Natural killer cell treated with Interleukin-12 subunit alpha and Interleukin-12 subunit beta and Interleukin-15 and Interleukin-18, amount 100 ng/mL, for 72 hours (primary cell): Measurements from ENCODE around the gene ZNF207. TPM values are rescaled to one million over a fixed set of nuclear protein-coding genes. Genes with fewer than 3 reads are reported as not detected.
A peak's percentile ranks its signal among the peaks of the same experiment; 100 is the strongest.
"Not testable (repeated sequence)": the region's sequence is repeated elsewhere in the genome, so short reads cannot be mapped to it uniquely, and the experiment has no call there.

Experiments
- ATAC-seq, 2 donors: fragments of 150-1000 bp; cut with Tn5 transposase in 1 of 2; sonication (Bioruptor Pico), chemical (Tn5 transposase) in 1 of 2; 2 replicates each; pipeline ENCODE4 v1.10.0; 2021
- DNase-seq: peaks from one replicate; pipeline ENCODE4 v3.0.0; 2022; ENCODE audit warnings: low spot score
- H3K27ac Mint-ChIP-seq, 2 donors: 1 replicate in 1 of 2; 2 replicates in 1 of 2; pipeline ENCODE4 v1.8.0; 2022; ENCODE audit warnings: mixed read lengths in 2 of 2, mild to moderate bottlenecking in 1 of 2, moderate library complexity in 1 of 2
- H3K27me3 Mint-ChIP-seq, 2 donors: 1 replicate in 1 of 2; 2 replicates in 1 of 2; pipeline ENCODE4 v1.8.0; 2022; ENCODE audit warnings: mixed read lengths in 2 of 2
- H3K36me3 Mint-ChIP-seq: one replicate; pipeline ENCODE4 v1.8.0; 2022; ENCODE audit warnings: mixed read lengths
- H3K4me1 Mint-ChIP-seq, 2 donors: 1 replicate in 1 of 2; 2 replicates in 1 of 2; pipeline ENCODE4 v1.8.0; 2022; ENCODE audit warnings: low read depth in 2 of 2, mixed read lengths in 2 of 2, mild to moderate bottlenecking in 1 of 2
- H3K4me3 Mint-ChIP-seq: one replicate; pipeline ENCODE4 v1.8.0; 2022; ENCODE audit warnings: mixed read lengths
- H3K9me3 Mint-ChIP-seq: 2 replicates; pipeline ENCODE4 v1.8.0; 2022; ENCODE audit warnings: mixed read lengths
- total RNA-seq, 2 donors: library from RNA; stranded (reverse); gene quantifications; one replicate each; pipeline ENCODE4 v1.2.3, GENCODE V29; 2022

Gene ZNF207
- total RNA-seq: 100 to 1,000 TPM; 311 to 319 TPM

- peak; percentile 100 for ATAC-seq
- H3K4me3 Mint-ChIP-seq: peak within 1 kb of the TSS; percentile 95
- peaks cover 25% of the 10 kb centered on the region for H3K36me3 Mint-ChIP-seq
- H3K9me3 Mint-ChIP-seq: no peaks in the 10 kb centered on the region
- peak within 1 kb of the TSS; percentile 98 to 99 for H3K27ac Mint-ChIP-seq
- DNase-seq: peak; percentile 96
- H3K4me1 Mint-ChIP-seq: peaks cover 13 to 24% of the 10 kb centered on the region in 2 donors
- no peaks in the 10 kb centered on the region for H3K27me3 Mint-ChIP-seq
Observed at GRCh38 chr17:32349854-32350665, at the start of gene ZNF207. Gene ZNF207, plus strand, starts transcription at chr17:32350157. Its CDS starts 129 bp downstream, at chr17:32350286.

- DNase-seq (no peak), ATAC-seq (no peak)
- Mint-ChIP-seq H3K4me1 (no peaks in the 10 kb centered on the region), H3K27ac (no peak overlapping the region), H3K27me3 (no peaks in the 10 kb centered on the region), H3K36me3 (no peaks in the 10 kb centered on the region), H3K9me3 (no peaks in the 10 kb centered on the region), H3K4me3 (no peak overlapping the region)
Observed at GRCh38 chr17:32302037-32302436, 47.9 kb upstream of the ZNF207 start.

GRCh38 chr17:32302860-32303649 is 46.9 kb upstream of the ZNF207 start:
- no peaks in the 10 kb centered on the region for H3K36me3 Mint-ChIP-seq
- no peaks in the 10 kb centered on the region for H3K4me1 Mint-ChIP-seq
- DNase-seq: no peak
- H3K9me3 Mint-ChIP-seq: no peaks in the 10 kb centered on the region
- ATAC-seq: peak in 1 of 2 donors; percentile 17
- no peak overlapping the region for H3K4me3 Mint-ChIP-seq
- H3K27me3 Mint-ChIP-seq: no peaks in the 10 kb centered on the region
- no peak overlapping the region for H3K27ac Mint-ChIP-seq

- Mint-ChIP-seq H3K27ac (no peak overlapping the region), H3K4me3 (no peak overlapping the region), H3K36me3 (no peaks in the 10 kb centered on the region), H3K27me3 (peaks cover 0 to 2% of the 10 kb centered on the region in 2 donors), H3K9me3 (no peaks in the 10 kb centered on the region), H3K4me1 (no peaks in the 10 kb centered on the region)
- ATAC-seq (no peak), DNase-seq (no peak)
Observed at GRCh38 chr17:32303781-32304288, 46.1 kb upstream of the ZNF207 start.

- Mint-ChIP-seq H3K9me3 (no peaks in the 10 kb centered on the region), H3K27ac (no peak overlapping the region), H3K4me3 (no peak overlapping the region), H3K4me1 (no peaks in the 10 kb centered on the region), H3K36me3 (no peaks in the 10 kb centered on the region), H3K27me3 (peaks cover 0 to 2% of the 10 kb centered on the region in 2 donors)
- peak in 1 of 2 donors; percentile 22 for ATAC-seq
- DNase-seq: no peak
Observed at GRCh38 chr17:32305049-32305448, 44.9 kb upstream of the ZNF207 start.

GRCh38 chr17:32307658-32308057 is 42.3 kb upstream of the ZNF207 start:
- Mint-ChIP-seq H3K36me3 (no peaks in the 10 kb centered on the region), H3K4me3 (no peak overlapping the region), H3K27ac (no peak overlapping the region), H3K4me1 (no peaks in the 10 kb centered on the region), H3K27me3 (peaks cover 0 to 2% of the 10 kb centered on the region in 2 donors), H3K9me3 (no peaks in the 10 kb centered on the region)
- no peak for DNase-seq
- no peak for ATAC-seq

- H3K36me3 Mint-ChIP-seq: no peaks in the 10 kb centered on the region
- no peak overlapping the region for H3K4me3 Mint-ChIP-seq
- no peak for ATAC-seq
- no peaks in the 10 kb centered on the region for H3K9me3 Mint-ChIP-seq
- peaks cover 0 to 2% of the 10 kb centered on the region in 2 donors for H3K4me1 Mint-ChIP-seq
- H3K27ac Mint-ChIP-seq: no peak overlapping the region
- DNase-seq: no peak
- peaks cover 0 to 4% of the 10 kb centered on the region in 2 donors for H3K27me3 Mint-ChIP-seq
Observed at GRCh38 chr17:32311028-32311536, 38.9 kb upstream of the ZNF207 start.

- ATAC-seq (no peak), DNase-seq (no peak)
- Mint-ChIP-seq H3K4me3 (no peak overlapping the region), H3K27ac (no peak overlapping the region), H3K36me3 (no peaks in the 10 kb centered on the region), H3K27me3 (peaks cover 0 to 2% of the 10 kb centered on the region in 2 donors), H3K4me1 (peaks cover 0 to 8% of the 10 kb centered on the region in 2 donors), H3K9me3 (no peaks in the 10 kb centered on the region)
Observed at GRCh38 chr17:32314636-32315035, 35.3 kb upstream of the ZNF207 start.

GRCh38 chr17:32315171-32315570 is 34.8 kb upstream of the ZNF207 start:
- Mint-ChIP-seq H3K27me3 (peaks cover 0 to 2% of the 10 kb centered on the region in 2 donors), H3K9me3 (no peaks in the 10 kb centered on the region), H3K4me3 (no peak overlapping the region), H3K27ac (no peak overlapping the region), H3K36me3 (no peaks in the 10 kb centered on the region), H3K4me1 (peaks cover 0 to 10% of the 10 kb centered on the region in 2 donors)
- ATAC-seq: no peak
- DNase-seq: no peak

- H3K36me3 Mint-ChIP-seq, H3K4me3 Mint-ChIP-seq, H3K9me3 Mint-ChIP-seq, ATAC-seq, H3K27me3 Mint-ChIP-seq, H3K27ac Mint-ChIP-seq, DNase-seq: not testable (repeated sequence)
- H3K4me1 Mint-ChIP-seq: peaks cover 0 to 10% of the 10 kb centered on the region in 2 donors
Observed at GRCh38 chr17:32316653-32317052, 33.3 kb upstream of the ZNF207 start.

- ATAC-seq (no peak), DNase-seq (no peak)
- H3K9me3 Mint-ChIP-seq: no peaks in the 10 kb centered on the region
- no peaks in the 10 kb centered on the region for H3K36me3 Mint-ChIP-seq
- H3K4me3 Mint-ChIP-seq: peak overlapping the region; percentile 4
- H3K27ac Mint-ChIP-seq: no peak overlapping the region
- peaks cover 4 to 12% of the 10 kb centered on the region in 2 donors for H3K4me1 Mint-ChIP-seq
- peaks cover 0 to 2% of the 10 kb centered on the region in 2 donors for H3K27me3 Mint-ChIP-seq
Observed at GRCh38 chr17:32317353-32317752, 32.6 kb upstream of the ZNF207 start.

GRCh38 chr17:32318071-32318470 is 31.9 kb upstream of the ZNF207 start:
- no peak for ATAC-seq
- peak overlapping the region; percentile 75 for H3K4me3 Mint-ChIP-seq
- no peak for DNase-seq
- peaks cover 6 to 15% of the 10 kb centered on the region in 2 donors for H3K4me1 Mint-ChIP-seq
- H3K27ac Mint-ChIP-seq: no peak overlapping the region
- no peaks in the 10 kb centered on the region for H3K36me3 Mint-ChIP-seq
- no peaks in the 10 kb centered on the region for H3K9me3 Mint-ChIP-seq
- peaks cover 0 to 2% of the 10 kb centered on the region in 2 donors for H3K27me3 Mint-ChIP-seq

- Mint-ChIP-seq H3K4me1 (peaks cover 15 to 24% of the 10 kb centered on the region in 2 donors), H3K36me3 (no peaks in the 10 kb centered on the region), H3K9me3 (no peaks in the 10 kb centered on the region), H3K4me3 (peak overlapping the region; percentile 75), H3K27me3 (peaks cover 0 to 2% of the 10 kb centered on the region in 2 donors), H3K27ac (peak overlapping the region in 1 of 2 donors; percentile 43)
- peak; percentile 85 for DNase-seq
- ATAC-seq: peak; percentile 88 to 90
Observed at GRCh38 chr17:32319548-32319905, 30.4 kb upstream of the ZNF207 start.
